Activated T-cell treated with anti-CD3 and anti-CD28 coated beads, Interleukin-2, amount 50 U/mL, for 24 hours (primary cell): Measurements from ENCODE around the gene L3MBTL3.

Source experiments
- DNase-seq: peaks from one replicate; pipeline ENCODE4 v3.0.0-alpha.2; 2020
- H3K27ac Mint-ChIP-seq: 2 replicates; pipeline ENCODE4 v1.8.0; 2020; ENCODE audit warnings: mild to moderate bottlenecking, mixed read lengths
- H3K27me3 Mint-ChIP-seq: 2 replicates; pipeline ENCODE4 v1.8.0; 2020; ENCODE audit warnings: mixed read lengths
- H3K36me3 Mint-ChIP-seq: 2 replicates; pipeline ENCODE4 v1.8.0; 2020; ENCODE audit warnings: low read depth, mixed read lengths
- H3K4me1 Mint-ChIP-seq: 2 replicates; pipeline ENCODE4 v1.8.0; 2020; ENCODE audit warnings: low read depth, mixed read lengths
- H3K4me3 Mint-ChIP-seq: 2 replicates; pipeline ENCODE4 v1.8.0; 2020; ENCODE audit warnings: mild to moderate bottlenecking, moderate library complexity, mixed read lengths
- H3K9me3 Mint-ChIP-seq: 2 replicates; pipeline ENCODE4 v1.8.0; 2020; ENCODE audit warnings: mixed read lengths

The L3MBTL3 gene

GRCh38 chr6:130012728-130013127 lies 5.7 kb upstream of the L3MBTL3 start:
- no peaks in the 10 kb centered on the region for H3K4me1 Mint-ChIP-seq
- no peaks in the 10 kb centered on the region for H3K9me3 Mint-ChIP-seq
- H3K4me3 Mint-ChIP-seq: no peak overlapping the region
- no peak overlapping the region for H3K27ac Mint-ChIP-seq
- H3K36me3 Mint-ChIP-seq: no peaks in the 10 kb centered on the region
- H3K27me3 Mint-ChIP-seq: no peaks in the 10 kb centered on the region
- no peak for DNase-seq

GRCh38 chr6:130018744-130019325 lies 454 bp downstream of the L3MBTL3 start:
- H3K27me3 Mint-ChIP-seq: no peaks in the 10 kb centered on the region

GRCh38 chr6:130019326-130020072 lies 1.1 kb downstream of the L3MBTL3 start:
- H3K27me3 Mint-ChIP-seq: no peaks in the 10 kb centered on the region
- H3K4me3 Mint-ChIP-seq: peak overlapping the region; percentile 87
- H3K27ac Mint-ChIP-seq: peak overlapping the region; percentile 84
- peak; percentile 67 for DNase-seq
- H3K9me3 Mint-ChIP-seq: no peaks in the 10 kb centered on the region
- H3K36me3 Mint-ChIP-seq: peaks cover 13% of the 10 kb centered on the region
- peaks cover 32% of the 10 kb centered on the region for H3K4me1 Mint-ChIP-seq

More at GRCh38 chr6:130018744-130019325, 454 bp downstream of the L3MBTL3 start:
- DNase-seq: peak; percentile 63
- peaks cover 28% of the 10 kb centered on the region for H3K4me1 Mint-ChIP-seq
- H3K9me3 Mint-ChIP-seq: no peaks in the 10 kb centered on the region
- H3K36me3 Mint-ChIP-seq: peaks cover 11% of the 10 kb centered on the region
- H3K4me3 Mint-ChIP-seq: peak overlapping the region; percentile 99
- H3K27ac Mint-ChIP-seq: peak overlapping the region; percentile 97

- Mint-ChIP-seq H3K4me3 (peak overlapping the region; percentile 93), H3K27me3 (no peaks in the 10 kb centered on the region), H3K27ac (peak overlapping the region; percentile 94), H3K36me3 (peaks cover 21% of the 10 kb centered on the region), H3K4me1 (peaks cover 39% of the 10 kb centered on the region), H3K9me3 (no peaks in the 10 kb centered on the region)
- peak; percentile 64 for DNase-seq
Measured at GRCh38 chr6:130020073-130020906, 1.9 kb downstream of the L3MBTL3 start.

DNA sequence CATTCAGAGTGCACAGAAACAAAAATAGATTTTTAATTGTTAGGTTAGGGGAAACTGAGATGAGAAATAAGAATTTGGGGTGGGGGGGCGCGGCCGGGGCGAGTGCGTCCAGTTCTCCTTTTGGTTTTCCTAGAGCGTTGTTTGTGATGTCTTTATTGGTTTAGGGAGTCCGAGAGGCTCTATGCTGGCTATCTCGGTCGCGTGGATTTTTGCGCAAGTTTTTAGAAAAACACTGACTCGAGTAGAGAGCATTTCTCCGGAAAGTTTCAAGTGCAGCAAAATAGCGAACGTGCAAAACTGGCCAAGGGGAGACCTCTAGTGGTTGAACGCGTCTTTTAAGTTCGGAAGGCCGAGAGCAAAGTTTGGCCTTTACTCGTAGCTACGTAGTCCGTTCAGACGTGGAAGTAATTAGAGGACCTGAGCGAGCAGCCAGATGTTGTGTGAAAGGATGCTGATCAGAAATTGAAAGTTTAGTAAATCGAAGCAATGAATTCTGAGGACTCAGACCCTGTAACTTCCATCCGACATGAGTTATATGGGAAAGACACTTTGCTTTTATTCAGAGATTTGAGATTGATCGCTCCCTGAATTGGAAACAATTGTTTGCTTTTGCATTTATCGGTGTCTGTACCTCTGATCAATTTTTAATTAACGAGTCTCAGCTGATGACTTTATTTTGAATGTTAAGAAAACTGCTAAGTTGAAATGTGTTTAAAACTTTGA lies 2.7 kb downstream of the L3MBTL3 start:
- Mint-ChIP-seq H3K27ac (peak overlapping the region; percentile 94), H3K27me3 (no peaks in the 10 kb centered on the region), H3K4me1 (peaks cover 47% of the 10 kb centered on the region), H3K9me3 (no peaks in the 10 kb centered on the region), H3K4me3 (peak overlapping the region; percentile 93), H3K36me3 (peaks cover 27% of the 10 kb centered on the region)
- peak; percentile 78 for DNase-seq

GRCh38 chr6:130026859-130027258 lies 8.5 kb downstream of the L3MBTL3 start:
- Mint-ChIP-seq H3K9me3 (no peaks in the 10 kb centered on the region), H3K4me1 (peaks cover 82% of the 10 kb centered on the region), H3K4me3 (peak overlapping the region; percentile 5), H3K27ac (peak overlapping the region; percentile 79), H3K36me3 (peaks cover 20% of the 10 kb centered on the region), H3K27me3 (no peaks in the 10 kb centered on the region)
- DNase-seq: no peak

GRCh38 chr6:130027948-130028347 lies 9.6 kb downstream of the L3MBTL3 start:
- no peak for DNase-seq
- H3K4me1 Mint-ChIP-seq: peaks cover 76% of the 10 kb centered on the region

DNA sequence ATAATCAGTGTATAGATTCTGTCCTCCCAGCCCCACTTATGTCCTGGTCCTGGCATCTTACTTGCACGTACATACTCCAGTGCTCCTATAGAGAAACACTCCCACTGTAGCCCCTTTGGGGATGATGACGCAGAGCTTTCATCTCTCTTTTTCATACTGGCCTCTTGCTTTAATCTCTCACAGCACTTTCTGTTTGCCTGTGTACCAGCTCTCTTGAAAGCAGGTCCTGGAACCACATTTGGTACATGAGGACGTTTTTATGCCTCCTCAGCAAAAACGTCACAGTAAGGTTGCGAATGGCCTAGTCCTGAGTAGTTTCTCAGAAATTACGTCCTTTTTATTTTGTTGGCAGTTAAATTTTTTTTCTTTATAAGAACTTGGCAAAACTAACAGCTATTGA lies 10.8 kb downstream of the L3MBTL3 start:
- no peaks in the 10 kb centered on the region for H3K9me3 Mint-ChIP-seq
- H3K27me3 Mint-ChIP-seq: no peaks in the 10 kb centered on the region
- DNase-seq: no peak
- H3K4me3 Mint-ChIP-seq: peak overlapping the region; percentile 48
- peaks cover 29% of the 10 kb centered on the region for H3K36me3 Mint-ChIP-seq
- peaks cover 79% of the 10 kb centered on the region for H3K4me1 Mint-ChIP-seq
- peak overlapping the region; percentile 90 for H3K27ac Mint-ChIP-seq

More at GRCh38 chr6:130027948-130028347, 9.6 kb downstream of the L3MBTL3 start:
- Mint-ChIP-seq H3K4me3 (no peak overlapping the region), H3K36me3 (peaks cover 29% of the 10 kb centered on the region), H3K27me3 (no peaks in the 10 kb centered on the region), H3K9me3 (no peaks in the 10 kb centered on the region), H3K27ac (peak overlapping the region; percentile 90)

- Mint-ChIP-seq H3K27ac (no peak overlapping the region), H3K27me3 (no peaks in the 10 kb centered on the region), H3K4me1 (peaks cover 75% of the 10 kb centered on the region), H3K9me3 (no peaks in the 10 kb centered on the region), H3K4me3 (no peak overlapping the region), H3K36me3 (peaks cover 15% of the 10 kb centered on the region)
- no peak for DNase-seq
Measured at GRCh38 chr6:130032758-130033340, 14.5 kb downstream of the L3MBTL3 start.

- no peaks in the 10 kb centered on the region for H3K9me3 Mint-ChIP-seq
Measured at GRCh38 chr6:130033949-130034348, 15.6 kb downstream of the L3MBTL3 start.

GRCh38 chr6:130034378-130035146 lies 16.2 kb downstream of the L3MBTL3 start:
- peak; percentile 51 for DNase-seq
- Mint-ChIP-seq H3K9me3 (no peaks in the 10 kb centered on the region), H3K4me1 (peaks cover 68% of the 10 kb centered on the region), H3K36me3 (peaks cover 15% of the 10 kb centered on the region), H3K4me3 (peak overlapping the region; percentile 61), H3K27me3 (no peaks in the 10 kb centered on the region), H3K27ac (peak overlapping the region; percentile 86)

More at GRCh38 chr6:130033949-130034348, 15.6 kb downstream of the L3MBTL3 start:
- Mint-ChIP-seq H3K4me1 (peaks cover 70% of the 10 kb centered on the region), H3K27ac (peak overlapping the region; percentile 86), H3K4me3 (peak overlapping the region; percentile 61), H3K36me3 (peaks cover 15% of the 10 kb centered on the region), H3K27me3 (no peaks in the 10 kb centered on the region)
- DNase-seq: no peak

DNA sequence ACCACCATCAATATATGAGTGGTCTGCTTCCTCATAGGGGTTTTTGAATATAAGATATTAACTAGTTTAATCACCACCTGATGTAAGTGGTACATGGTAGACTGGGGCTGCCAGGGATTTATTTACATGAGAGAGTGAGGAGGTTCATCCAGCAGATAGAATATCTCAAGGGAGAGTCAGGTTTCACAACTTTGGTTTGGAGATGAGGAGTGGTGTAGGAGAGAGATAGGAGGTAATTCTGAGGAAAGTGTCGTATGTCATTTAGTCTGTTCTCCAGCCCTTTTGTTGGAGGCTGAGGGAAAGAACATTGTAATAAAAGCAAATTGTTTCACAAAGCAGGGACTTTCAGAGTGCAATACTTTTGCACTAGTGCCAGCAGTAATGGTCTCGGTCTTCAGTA lies 16.8 kb downstream of the L3MBTL3 start:
- no peak overlapping the region for H3K4me3 Mint-ChIP-seq
- no peak overlapping the region for H3K27ac Mint-ChIP-seq
- H3K4me1 Mint-ChIP-seq: peaks cover 64% of the 10 kb centered on the region
- no peak for DNase-seq
- no peaks in the 10 kb centered on the region for H3K9me3 Mint-ChIP-seq
- no peaks in the 10 kb centered on the region for H3K27me3 Mint-ChIP-seq
- H3K36me3 Mint-ChIP-seq: peaks cover 15% of the 10 kb centered on the region

DNA sequence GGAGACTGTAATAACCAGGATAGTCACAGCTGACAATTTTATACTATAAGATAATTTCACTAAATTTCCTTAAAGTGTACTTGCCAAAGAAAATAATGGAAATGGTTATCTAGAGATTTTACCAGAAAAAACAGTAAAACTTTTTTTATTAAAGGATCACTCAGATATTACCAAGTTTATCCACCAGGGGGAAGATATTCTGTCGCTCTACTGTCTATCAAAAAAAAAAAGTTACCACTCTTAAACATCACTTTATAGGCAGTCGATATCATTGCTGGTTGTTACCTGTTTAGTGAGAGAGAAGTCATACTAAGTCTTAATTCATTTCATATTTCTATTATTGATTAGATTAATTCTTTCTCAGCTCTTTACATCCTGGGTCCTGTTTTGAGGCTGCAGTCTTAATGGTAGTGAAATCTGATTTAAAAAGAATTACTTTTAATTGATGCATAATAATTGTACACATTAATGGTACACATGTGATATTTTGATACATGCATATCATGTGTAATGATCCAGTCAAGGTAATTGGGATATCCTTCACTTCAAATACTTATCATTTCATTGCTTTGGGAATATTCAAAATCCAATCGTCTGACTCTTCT lies 18.9 kb downstream of the L3MBTL3 start:
- no peak for DNase-seq
- Mint-ChIP-seq H3K27me3 (no peaks in the 10 kb centered on the region), H3K4me3 (no peak overlapping the region), H3K4me1 (peaks cover 68% of the 10 kb centered on the region), H3K9me3 (no peaks in the 10 kb centered on the region), H3K27ac (no peak overlapping the region), H3K36me3 (peaks cover 13% of the 10 kb centered on the region)
